HG03457 (cell line): Measurements from ENCODE around the gene RPE.

Source experiments
- ATAC-seq: cut with Tn5 transposase; IDR thresholded peaks from one replicate; pipeline ENCODE4 v1.9.1; 2021; ENCODE audit warnings: moderate number of reproducible peaks; ENCODE audit not compliant: unreplicated experiment

RPE gene

GRCh38 chr2:210002158-210003157 lies at the start of gene RPE:
RPE (plus strand) TSS chr2:210002638; CDS start chr2:210002662, 24 bp downstream.
- ATAC-seq, result peak; percentile 99

DNA sequence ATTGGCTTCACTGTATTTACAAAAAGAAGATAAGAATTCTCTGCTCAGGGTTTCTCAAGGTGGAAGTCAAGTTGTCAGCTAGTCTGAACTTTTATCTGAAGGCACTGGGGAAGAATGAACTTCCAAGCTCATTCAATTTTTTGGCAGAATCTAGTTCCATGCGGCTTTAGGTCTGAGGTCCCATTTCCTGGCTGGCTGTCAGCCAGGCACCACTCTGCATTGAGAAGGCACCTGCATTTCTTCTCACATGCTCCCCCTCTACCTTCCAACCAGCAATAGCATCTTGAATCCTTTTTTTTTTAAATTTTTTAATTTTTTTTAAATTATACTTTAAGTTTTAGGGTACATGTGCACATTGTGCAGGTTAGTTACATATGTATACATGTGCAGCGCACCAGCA lies 46.2 kb upstream of the RPE start:
- ATAC-seq, result no peak

- ATAC-seq, result no peak
Observed at GRCh38 chr2:209958016-209958415, 44.4 kb upstream of the RPE start.

GRCh38 chr2:209960045-209960444 lies 42.4 kb upstream of the RPE start:
- ATAC-seq, result no peak

DNA sequence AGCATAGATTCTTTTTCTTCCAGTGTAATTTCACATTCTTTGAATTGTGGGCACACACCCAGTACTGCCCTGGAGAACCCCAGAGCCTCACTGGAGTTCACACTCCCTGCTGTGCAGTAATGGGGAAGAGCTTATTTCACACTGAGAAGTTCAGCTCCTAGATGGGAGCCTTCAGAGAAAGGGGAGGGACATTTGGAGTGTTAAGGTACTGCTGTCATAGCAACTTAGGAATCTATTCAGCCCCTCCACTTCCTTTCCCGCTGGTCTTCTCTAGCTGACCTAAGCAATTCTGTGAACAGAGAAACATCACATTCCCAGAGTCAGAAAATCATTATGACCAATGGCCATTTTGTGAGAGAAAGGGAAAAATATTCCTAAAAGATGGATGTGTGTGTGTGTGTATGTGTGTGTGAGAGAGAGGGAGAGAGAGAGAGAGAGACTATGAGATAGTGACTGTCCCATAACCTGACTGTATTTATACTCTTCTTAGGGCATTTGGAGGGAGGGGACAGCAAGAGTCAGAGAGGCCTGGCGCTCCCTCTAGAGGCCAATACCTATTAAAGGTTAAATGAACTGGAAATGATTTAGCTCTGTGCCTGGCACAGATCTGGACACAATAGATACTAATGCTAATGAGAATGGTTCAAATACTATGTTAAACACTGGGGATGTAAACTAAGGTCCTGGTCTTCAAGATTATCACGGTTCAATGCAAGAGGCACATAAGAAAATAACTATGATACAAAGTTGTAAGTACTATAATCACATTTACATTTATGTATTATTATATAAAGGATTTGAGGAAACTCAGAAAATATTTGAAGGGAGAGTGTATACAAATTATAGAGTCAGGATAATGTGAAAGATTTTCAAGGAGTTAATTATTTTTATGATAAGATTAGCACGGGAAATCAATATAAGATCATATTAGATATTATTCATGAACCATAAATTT lies 41.5 kb upstream of the RPE start:
- peak; percentile 94 for ATAC-seq

DNA sequence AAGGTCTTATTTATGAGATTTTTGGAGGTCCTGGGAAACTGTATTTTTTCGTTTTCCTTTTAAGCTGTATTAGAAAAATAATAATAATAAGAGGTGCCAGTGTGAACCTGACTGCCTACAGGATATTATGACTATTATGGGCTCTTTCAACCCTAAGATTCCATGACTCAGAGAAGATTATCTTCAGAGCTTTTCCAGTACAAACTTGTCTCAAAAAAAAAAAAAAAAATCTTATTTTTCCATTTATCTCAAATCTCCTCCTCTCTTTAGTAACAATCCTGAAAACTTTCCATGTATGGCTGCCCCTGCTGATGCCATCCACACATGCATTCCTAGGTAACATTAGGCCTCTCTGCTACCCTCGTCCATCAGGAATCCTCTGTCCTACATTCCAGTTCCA lies 36.7 kb upstream of the RPE start:
- ATAC-seq, result no peak

- no peak for ATAC-seq
Observed at GRCh38 chr2:209969692-209970091, 32.7 kb upstream of the RPE start.

GRCh38 chr2:209970271-209970670 lies 32.2 kb upstream of the RPE start:
- ATAC-seq, result no peak

GRCh38 chr2:209970711-209971110 lies 31.7 kb upstream of the RPE start:
- no peak for ATAC-seq

DNA sequence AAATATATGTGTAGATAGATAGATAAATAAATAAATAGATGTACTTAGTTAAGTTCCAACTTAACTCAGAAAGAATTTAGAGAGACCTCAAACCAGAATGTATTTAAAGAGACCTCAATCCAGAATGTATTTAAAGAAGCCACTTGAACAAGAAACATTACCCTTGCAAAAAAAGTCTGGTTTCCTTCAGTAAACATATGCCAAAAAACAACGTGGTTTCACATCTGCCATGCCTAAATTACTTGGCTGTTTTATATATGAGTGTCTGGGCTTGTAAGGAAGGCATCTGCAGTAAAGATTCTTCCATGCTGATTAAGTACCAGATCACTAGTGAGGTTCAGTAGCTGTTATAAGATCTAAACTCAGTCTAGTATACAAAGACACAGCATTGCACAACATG lies 29.1 kb upstream of the RPE start:
- ATAC-seq, result no peak

DNA sequence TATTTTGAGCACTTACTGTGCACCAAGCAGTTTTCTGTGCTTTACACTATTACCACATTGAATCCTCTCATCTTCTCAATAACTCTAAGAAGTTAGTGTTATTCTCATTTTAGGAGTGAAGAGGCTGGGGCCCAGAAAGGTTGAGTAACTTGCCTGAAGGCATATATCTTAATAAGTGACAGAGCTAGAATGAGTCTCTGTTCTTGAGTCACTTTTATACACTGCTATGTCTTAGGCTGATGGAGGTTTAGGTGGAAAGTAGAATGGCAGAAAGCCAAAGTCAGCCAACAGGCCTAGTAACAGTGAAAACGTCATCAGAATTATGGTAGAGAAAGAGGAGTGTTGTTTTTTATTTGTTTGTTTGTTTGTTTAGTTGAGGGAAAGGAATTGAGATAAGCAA lies 27.9 kb upstream of the RPE start:
- no peak for ATAC-seq

DNA sequence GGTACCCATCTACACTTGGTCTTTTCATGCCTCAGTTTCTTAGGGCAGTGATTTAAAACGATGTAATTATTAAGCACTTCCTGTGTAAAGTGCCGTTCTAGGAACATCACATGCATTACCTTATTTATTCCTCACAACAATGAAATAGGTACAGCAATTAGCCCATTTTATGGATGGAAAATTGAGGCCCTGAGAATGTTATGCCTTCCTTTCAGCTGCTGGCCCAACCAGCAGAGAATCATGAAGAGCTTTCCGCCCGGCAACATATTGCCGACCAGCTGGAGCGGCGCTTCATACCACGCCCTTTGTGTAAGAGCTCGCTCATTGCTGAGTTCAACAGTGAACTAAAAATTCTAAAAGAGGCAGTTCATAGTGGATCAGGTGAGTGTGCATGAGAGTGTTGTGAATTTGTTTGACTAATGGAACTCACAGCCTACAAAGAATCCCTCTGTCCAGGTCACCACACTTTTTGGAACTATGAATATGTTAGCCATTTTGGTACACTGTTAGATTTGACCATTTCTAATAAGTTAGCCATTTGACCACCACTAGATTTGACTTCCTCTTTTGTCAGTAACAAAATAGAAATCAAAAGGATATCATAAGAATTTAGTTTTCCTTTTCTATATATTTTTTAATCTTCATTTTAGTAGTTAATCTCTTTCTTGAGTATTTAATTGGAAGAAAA lies 25.6 kb upstream of the RPE start:
- ATAC-seq, result peak; percentile 90

- peak; percentile 44 for ATAC-seq
Observed at GRCh38 chr2:209977386-209978239, 24.8 kb upstream of the RPE start.

- no peak for ATAC-seq
Observed at GRCh38 chr2:209984291-209984690, 18.1 kb upstream of the RPE start.

DNA sequence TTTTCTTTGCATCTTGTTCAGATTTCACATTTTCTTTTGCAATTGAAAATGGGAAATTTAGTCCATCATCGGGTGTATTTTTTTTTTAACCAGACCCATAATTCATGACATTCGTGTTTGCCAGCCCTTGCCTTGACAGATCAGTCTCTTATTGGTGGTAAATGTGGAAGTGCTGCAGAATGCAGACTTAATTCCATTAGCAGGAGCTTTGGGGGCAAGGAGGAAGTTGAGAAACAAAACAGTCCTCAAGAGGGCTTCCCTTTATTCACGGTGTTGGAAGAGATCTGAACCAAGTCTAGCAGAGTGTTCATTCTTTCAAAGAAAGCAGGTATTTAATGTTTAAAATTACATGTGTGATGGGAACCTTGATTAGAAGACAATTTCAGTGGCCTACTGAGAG lies 16.6 kb upstream of the RPE start:
- ATAC-seq, result no peak

GRCh38 chr2:209986415-209986814 lies 16.0 kb upstream of the RPE start:
- no peak for ATAC-seq

- peak; percentile 47 for ATAC-seq
Observed at GRCh38 chr2:209988010-209988409, 14.4 kb upstream of the RPE start.

- no peak for ATAC-seq
Observed at GRCh38 chr2:209990838-209991237, 11.6 kb upstream of the RPE start.

- no peak for ATAC-seq
Observed at GRCh38 chr2:209993968-209994367, 8.5 kb upstream of the RPE start.

DNA sequence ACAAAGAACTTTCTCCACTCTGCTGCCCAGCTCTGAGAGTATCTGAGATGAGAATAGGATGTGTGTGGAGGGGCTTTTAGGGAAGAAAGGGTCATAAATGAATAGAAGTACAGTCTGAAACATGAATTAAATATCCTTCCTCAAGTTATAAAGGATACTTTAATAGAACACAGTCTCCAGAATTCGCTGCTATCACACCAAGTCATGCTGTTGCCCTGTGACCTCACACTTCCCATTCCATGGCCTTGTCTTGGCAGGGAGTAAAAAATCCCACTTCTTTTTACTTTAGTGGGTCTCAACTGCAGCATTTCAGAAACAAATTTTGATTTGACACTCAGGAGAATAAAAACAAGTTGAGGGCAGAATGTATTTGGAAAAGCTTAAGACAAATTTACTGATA lies 3.8 kb upstream of the RPE start:
- no peak for ATAC-seq
